Measurements from ENCODE around the gene CSNK2A1. TPM values are rescaled to one million over a fixed set of nuclear protein-coding genes. Genes with fewer than 3 reads are reported as not detected.

The CSNK2A1 gene
- total RNA-seq, 1 experiment from 2014 or later = 229 TPM

- no peak for DNase-seq
- no peak overlapping the region for H2BK120ac ChIP-seq (ENCODE audit: low read depth, low read length, poor library complexity, severe bottlenecking)
- H3K79me1 ChIP-seq (ENCODE audit: insufficient read depth, low read depth, low read length, poor library complexity, severe bottlenecking) = no peaks in the 10 kb centered on the region
- H3K23me2 ChIP-seq (ENCODE audit: insufficient read length, low read depth, low read length, poor library complexity, severe bottlenecking) = no peaks in the 10 kb centered on the region
- Mint-ChIP-seq H3K9me3 (no peaks in the 10 kb centered on the region), H3K27me3 (ENCODE audit: low read depth) (peaks cover 4% of the 10 kb centered on the region), H3K27ac (no peak overlapping the region; a peak in 1 of 7 replicates), H3K36me3 (ENCODE audit: insufficient read depth in 1 of 3, low read depth in 3 of 3) (peaks cover 18 to 47% (median 46%) of the 10 kb centered on the region in 3 experiments; a peak in 6 of 7 replicates), H3K4me3 (no peak overlapping the region), H3K4me1 (peaks cover 5 to 9% of the 10 kb centered on the region in 2 experiments; a peak in 3 of 4 replicates)
- no peak overlapping the region for H4K91ac ChIP-seq (ENCODE audit: insufficient read length, low read depth, low read length)
- H4K5ac ChIP-seq (ENCODE audit: insufficient read length, low read depth, low read length) = no peak overlapping the region
- H3K18ac ChIP-seq (ENCODE audit: insufficient read length, low read depth, low read length) = no peak overlapping the region
- no peak overlapping the region for H3K4me2 ChIP-seq (ENCODE audit: insufficient read depth, insufficient read length, low read length)
- H2AK5ac ChIP-seq (ENCODE audit: insufficient read length, low read length) = no peak overlapping the region
- H4K8ac ChIP-seq (replicated peaks; ENCODE audit: insufficient read length, low read depth, low read length) = no peak overlapping the region
- H2BK5ac ChIP-seq (ENCODE audit: insufficient read length, low read length) = no peak overlapping the region
- H3K27me3 ChIP-seq (ENCODE audit: insufficient read depth, low read length) = no peaks in the 10 kb centered on the region
- no peak overlapping the region for H2BK20ac ChIP-seq (ENCODE audit: low read depth, low read length, poor library complexity, severe bottlenecking)
- no peak overlapping the region for H3K14ac ChIP-seq (ENCODE audit: insufficient read depth, low read length)
- no peaks in the 10 kb centered on the region for H3K79me2 ChIP-seq (ENCODE audit: insufficient read depth, low read length)
- no peak overlapping the region for H3K56ac ChIP-seq (ENCODE audit: insufficient read length, low read depth, low read length)
- H3K9ac ChIP-seq (ENCODE audit: extremely low read depth, insufficient read length, low read length) = no peak overlapping the region
- H3T11ph ChIP-seq (ENCODE audit: low read length) = no peak overlapping the region
- no peak overlapping the region for H2AFZ ChIP-seq (ENCODE audit: low read length)
- no peak overlapping the region for H2BK12ac ChIP-seq (ENCODE audit: insufficient read length, low read depth, low read length)
- no peak overlapping the region for H3K4ac ChIP-seq (ENCODE audit: low read depth, low read length)
- H3K4me1 ChIP-seq (ENCODE audit: insufficient read depth, low read length) = no peaks in the 10 kb centered on the region
- no peak for TF ChIP-seq CTCF (conservative IDR thresholded peaks at IDR 0.05)
- no peaks in the 10 kb centered on the region for H3K9me3 ChIP-seq (ENCODE audit: control insufficient read depth, low read depth, low read length)
- H3K27ac ChIP-seq (ENCODE audit: insufficient read length, low read depth, low read length) = no peak overlapping the region
- no peak overlapping the region for H2BK15ac ChIP-seq (ENCODE audit: low read depth, low read length)
- WGBS (ENCODE audit: extremely low coverage, insufficient read length, low lambda C conversion rate) = no CpG with 5 or more reads among the region's 14 CpGs
- no peak overlapping the region for H3K23ac ChIP-seq (ENCODE audit: insufficient read length, low read depth, low read length)
- H4K20me1 ChIP-seq (ENCODE audit: control insufficient read depth, insufficient read depth, insufficient read length) = no peaks in the 10 kb centered on the region
These were observed 115.5 kb downstream of the CSNK2A1 start for GRCh38 chr20:427849-428657.
